CD4-positive, alpha-beta memory T cell (primary cell): ENCODE measurements around the gene MYNN. TPM values are rescaled to one million over a fixed set of nuclear protein-coding genes. Genes with fewer than 3 reads are reported as not detected.

ENCODE experiments used
- CTCF ChIA-PET: fragments of 350-600 bp; sonication (Branson Sonifier 250); formaldehyde crosslinking; loops from one replicate; lab custom pipeline; 2021; ENCODE audit warnings: inconsistent platforms; ENCODE audit not compliant: partially characterized antibody; lab: Charles Lee
- POLR2A ChIA-PET: fragments of 350-600 bp; sonication (Branson Sonifier 250); formaldehyde crosslinking; loops from one replicate; lab custom pipeline; 2021; ENCODE audit not compliant: partially characterized antibody; lab: Charles Lee
- DNase-seq, 5 donors: peaks; one replicate each; pipeline versions ENCODE4 v3.0.0 to v3.0.0-alpha.2; 2020 to 2022; ENCODE audit warnings: mixed read lengths in 1 of 5
- H3K27ac ChIP-seq: one replicate; pipeline ENCODE4 v1.7.0; 2013; ENCODE audit warnings: low read depth, low read length
- H3K27me3 ChIP-seq: 2 replicates; pipeline ENCODE4 v1.7.0; 2013; ENCODE audit warnings: mild to moderate bottlenecking, low read length, moderate library complexity; ENCODE audit not compliant: insufficient read depth
- H3K36me3 ChIP-seq: 2 replicates; pipeline ENCODE4 v1.7.0; 2013; ENCODE audit warnings: mild to moderate bottlenecking, low read length, moderate library complexity; ENCODE audit not compliant: insufficient read depth
- H3K4me1 ChIP-seq: 2 replicates; pipeline ENCODE4 v1.7.0; 2013; ENCODE audit warnings: mild to moderate bottlenecking, low read length, moderate library complexity; ENCODE audit not compliant: insufficient read depth
- H3K4me3 ChIP-seq, 2 donors: one replicate each; pipeline ENCODE4 v1.7.0; 2013; ENCODE audit warnings: low read length in 2 of 2, mild to moderate bottlenecking in 1 of 2
- H3K9me3 ChIP-seq, 2 donors: one replicate each; pipeline ENCODE4 v1.7.0; 2013; ENCODE audit warnings: low read length in 2 of 2, control low read depth in 1 of 2; ENCODE audit not compliant: control insufficient read depth in 1 of 2
- H3K27ac Mint-ChIP-seq, 7 donors: one replicate each; pipeline ENCODE4 v1.8.0; 2020 to 2021; ENCODE audit warnings: mixed read lengths in 7 of 7, mild to moderate bottlenecking in 6 of 7, inconsistent platforms in 3 of 7, moderate library complexity in 3 of 7
- H3K27me3 Mint-ChIP-seq, 2 donors: one replicate each; pipeline ENCODE4 v1.8.0; 2020 to 2021; ENCODE audit warnings: mixed read lengths in 2 of 2
- H3K36me3 Mint-ChIP-seq, 2 donors: one replicate each; pipeline ENCODE4 v1.8.0; 2020 to 2021; ENCODE audit warnings: mixed read lengths in 2 of 2, inconsistent platforms in 1 of 2, mild to moderate bottlenecking in 1 of 2
- H3K4me1 Mint-ChIP-seq, 4 donors: one replicate each; pipeline ENCODE4 v1.8.0; 2020 to 2021; ENCODE audit warnings: mixed read lengths in 4 of 4, mild to moderate bottlenecking in 1 of 4
- H3K4me3 Mint-ChIP-seq, 8 donors: one replicate each; pipeline ENCODE4 v1.8.0; 2020 to 2021; ENCODE audit warnings: mixed read lengths in 8 of 8, mild to moderate bottlenecking in 7 of 8, moderate library complexity in 6 of 8, inconsistent platforms in 3 of 8
- H3K9me3 Mint-ChIP-seq, 8 donors: one replicate each; pipeline ENCODE4 v1.8.0; 2020 to 2021; ENCODE audit warnings: mixed read lengths in 8 of 8, mild to moderate bottlenecking in 5 of 8, inconsistent platforms in 3 of 8, moderate library complexity in 1 of 8
- intact Hi-C: fragments of 100-400 bp; cut with micrococcal nuclease; formaldehyde crosslinking; loops from one replicate; pipeline ENCODE4 v1.15.1; 2023
- polyA plus RNA-seq, 2 donors: library from polyadenylated mRNA; unstranded; fragments of 300-500 nt; fragmentation: Illumina TruSeq; gene quantifications; one replicate each; pipeline ENCODE4 v1.2.3, GENCODE V29; 2021
- total RNA-seq, 2 experiments: library from RNA; stranded (reverse); gene quantifications; one replicate each; pipeline ENCODE4 v1.2.3, GENCODE V29; 2021

The MYNN gene
- total and polyA plus RNA-seq, 4 experiments from 2014 or later, result 11.6 to 23.0 (median 18.5) TPM

DNA sequence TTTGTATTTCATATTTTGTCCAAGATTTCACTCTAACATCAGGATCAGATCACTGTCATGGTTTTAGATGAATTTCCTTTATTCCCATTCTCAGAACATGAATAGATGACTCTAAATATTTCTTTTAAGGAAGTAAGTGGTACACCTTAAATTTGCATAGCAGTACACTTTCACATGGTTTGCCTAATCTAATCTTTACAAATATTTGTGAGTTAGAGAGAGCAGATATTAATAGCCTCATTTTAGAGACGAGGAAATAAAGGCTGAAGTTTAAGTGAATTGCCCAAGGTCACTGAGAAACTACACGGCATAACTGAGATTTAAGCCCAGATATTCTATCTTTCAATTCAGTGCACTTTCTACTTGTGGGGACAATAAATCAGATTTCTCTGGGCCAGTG, 22.5 kb upstream of the MYNN start:
- intact Hi-C loops, result no loop called here
- Histone ChIP-seq H3K36me3 (no peaks in the 10 kb centered on the region), H3K27ac (no peak overlapping the region), H3K4me3 (no peak overlapping the region), H3K27me3 (no peaks in the 10 kb centered on the region), H3K4me1 (no peaks in the 10 kb centered on the region), H3K9me3 (no peaks in the 10 kb centered on the region)
- Mint-ChIP-seq H3K27me3 (peaks cover 29 to 32% of the 10 kb centered on the region in 2 donors), H3K4me3 (no peak overlapping the region), H3K9me3 (no peaks in the 10 kb centered on the region), H3K4me1 (peaks cover 0 to 4% (median 0%) of the 10 kb centered on the region in 4 donors), H3K27ac (no peak overlapping the region), H3K36me3 (no peaks in the 10 kb centered on the region)
- DNase-seq, result no peak
- POLR2A ChIA-PET, result no interaction called here
- CTCF ChIA-PET, result no interaction called here

DNA sequence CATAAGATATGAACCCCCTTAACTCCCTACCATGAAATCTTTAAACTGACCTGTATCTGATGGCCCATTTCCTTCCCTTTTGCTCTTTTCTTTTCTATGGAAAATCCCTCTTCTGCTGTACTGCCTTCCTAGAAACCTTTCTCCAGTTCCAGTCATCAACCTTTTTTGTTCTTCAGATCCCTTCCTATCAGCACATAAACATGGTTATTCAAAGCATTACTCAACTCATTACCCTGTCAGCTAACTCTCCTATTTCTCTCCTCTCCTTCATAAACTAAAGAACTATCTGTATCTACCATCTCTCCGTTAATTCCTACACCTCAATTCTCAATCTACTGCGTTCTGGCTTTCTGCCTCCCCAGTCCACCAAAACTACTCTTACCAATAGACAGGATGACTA, 21.3 kb upstream of the MYNN start:
- intact Hi-C loops, result no loop called here

DNA sequence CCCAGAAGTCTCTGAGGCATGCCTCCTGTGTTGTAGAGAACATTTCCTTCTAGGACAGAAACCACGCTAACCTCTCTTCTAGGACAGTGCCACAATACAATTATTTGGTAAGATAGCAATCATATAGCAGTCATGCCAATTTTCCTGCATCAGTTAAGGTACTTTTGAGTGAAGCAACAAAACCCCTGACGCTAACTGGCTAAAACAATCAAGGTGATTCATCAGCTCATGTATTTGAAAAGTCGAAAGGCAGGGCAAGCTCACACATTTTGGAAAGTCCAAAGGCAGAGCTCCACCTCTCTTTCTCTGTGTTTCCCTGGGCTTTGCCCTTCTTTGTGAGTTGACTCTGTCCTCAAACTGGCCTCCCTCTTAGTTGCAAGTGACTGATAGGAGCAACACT, 18.5 kb upstream of the MYNN start:
- Mint-ChIP-seq H3K36me3 (no peaks in the 10 kb centered on the region), H3K9me3 (no peaks in the 10 kb centered on the region), H3K4me3 (no peak overlapping the region), H3K27me3 (peaks cover 6% of the 10 kb centered on the region in 2 donors), H3K27ac (no peak overlapping the region), H3K4me1 (peaks cover 9 to 14% (median 10%) of the 10 kb centered on the region in 4 donors)
- H3K27ac ChIP-seq, result no peak overlapping the region
- no peaks in the 10 kb centered on the region for H3K27me3 ChIP-seq
- CTCF ChIA-PET, result no interaction called here
- no peaks in the 10 kb centered on the region for H3K9me3 ChIP-seq
- no peak overlapping the region for H3K4me3 ChIP-seq
- H3K4me1 ChIP-seq, result peaks cover 15% of the 10 kb centered on the region
- intact Hi-C loops, result no loop called here
- POLR2A ChIA-PET, result interaction anchor here (0.9 kb wide), 1 partner anchor 10 kb away, joined by 4 read pairs; the partner anchor contains the start of gene TERC
- H3K36me3 ChIP-seq, result no peaks in the 10 kb centered on the region
- no peak for DNase-seq

More for the DNA sequence above, 21.3 kb upstream of the MYNN start:
- Histone ChIP-seq H3K9me3 (no peaks in the 10 kb centered on the region), H3K27ac (no peak overlapping the region), H3K36me3 (no peaks in the 10 kb centered on the region), H3K4me3 (no peak overlapping the region), H3K27me3 (no peaks in the 10 kb centered on the region), H3K4me1 (no peaks in the 10 kb centered on the region)
- H3K4me1 Mint-ChIP-seq, result peaks cover 0 to 4% (median 0%) of the 10 kb centered on the region in 4 donors
- POLR2A ChIA-PET, result no interaction called here
- H3K9me3 Mint-ChIP-seq, result no peaks in the 10 kb centered on the region
- H3K4me3 Mint-ChIP-seq, result no peak overlapping the region
- CTCF ChIA-PET, result no interaction called here
- peaks cover 23% of the 10 kb centered on the region in 2 donors for H3K27me3 Mint-ChIP-seq
- no peak for DNase-seq
- H3K27ac Mint-ChIP-seq, result no peak overlapping the region
- H3K36me3 Mint-ChIP-seq, result no peaks in the 10 kb centered on the region

DNA sequence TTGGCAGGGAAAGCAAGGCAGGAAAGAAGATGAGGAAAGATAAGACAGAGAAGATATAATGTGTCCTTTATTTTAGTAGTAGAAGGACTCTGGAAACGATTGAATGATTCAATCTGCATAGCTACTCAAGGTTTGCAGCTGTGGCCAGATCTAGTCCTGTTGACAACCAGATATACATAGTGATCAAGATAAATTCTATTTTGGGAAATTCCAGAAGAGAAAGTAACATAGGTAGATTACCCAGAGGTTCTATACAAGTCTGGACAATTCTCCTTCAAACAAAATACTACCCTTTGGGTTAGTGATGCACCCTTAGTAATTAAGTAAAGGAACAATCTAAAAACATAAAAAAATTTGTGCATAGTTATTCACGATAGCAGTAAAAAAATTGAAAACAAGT, 17.7 kb upstream of the MYNN start:
- intact Hi-C loops, result no loop called here
- no peaks in the 10 kb centered on the region for H3K36me3 ChIP-seq
- no peaks in the 10 kb centered on the region for H3K9me3 ChIP-seq
- H3K4me1 ChIP-seq, result peaks cover 20% of the 10 kb centered on the region
- Mint-ChIP-seq H3K4me1 (peaks cover 10 to 17% (median 11%) of the 10 kb centered on the region in 4 donors), H3K27me3 (peaks cover 6% of the 10 kb centered on the region in 2 donors), H3K36me3 (no peaks in the 10 kb centered on the region), H3K4me3 (no peak overlapping the region), H3K9me3 (no peaks in the 10 kb centered on the region), H3K27ac (no peak overlapping the region)
- no peak overlapping the region for H3K4me3 ChIP-seq
- DNase-seq, result no peak
- H3K27me3 ChIP-seq, result no peaks in the 10 kb centered on the region
- no peak overlapping the region for H3K27ac ChIP-seq
- POLR2A ChIA-PET, result no interaction called here
- CTCF ChIA-PET, result no interaction called here

DNA sequence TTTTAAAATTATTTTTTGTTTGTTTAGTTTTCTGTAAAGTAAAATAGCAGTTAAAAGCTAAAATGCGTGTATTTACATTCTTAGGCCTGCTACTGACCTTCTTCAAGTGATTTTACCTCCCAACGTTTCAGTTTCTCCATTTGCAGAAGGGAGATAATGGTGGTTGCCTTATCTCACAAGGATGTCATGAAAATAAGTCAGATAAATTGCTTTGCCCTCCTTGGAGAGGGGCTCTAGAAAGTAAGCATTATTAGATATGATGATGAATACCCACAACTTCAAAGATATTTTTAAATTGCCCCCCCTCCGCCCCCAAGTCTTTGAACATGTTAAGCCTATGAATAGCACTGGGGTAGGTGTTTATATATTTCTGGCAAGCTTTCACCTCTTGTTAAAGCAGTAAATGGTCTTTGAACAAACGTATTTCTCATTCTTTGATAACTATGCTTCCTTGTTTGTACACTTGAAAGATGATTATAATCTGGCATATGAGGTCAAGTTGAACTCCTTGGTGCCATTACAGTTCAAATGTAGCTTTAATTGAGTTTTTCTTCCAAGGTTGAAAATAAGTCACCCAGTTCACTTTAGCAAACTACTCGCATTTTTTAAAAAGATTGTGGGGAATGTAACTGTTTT, 14.7 kb upstream of the MYNN start:
- H3K27ac ChIP-seq, result no peak overlapping the region
- Mint-ChIP-seq H3K4me3 (no peak overlapping the region), H3K27me3 (peaks cover 0 to 1% of the 10 kb centered on the region in 2 donors), H3K36me3 (peaks cover 0 to 1% of the 10 kb centered on the region in 2 donors), H3K9me3 (peaks cover 0 to 1% (median 0%) of the 10 kb centered on the region in 8 donors), H3K4me1 (peaks cover 12 to 24% (median 18%) of the 10 kb centered on the region in 4 donors), H3K27ac (peak overlapping the region in 2 of 7 donors; percentile 19 to 31)
- intact Hi-C loops, result no loop called here
- H3K4me1 ChIP-seq, result peaks cover 27% of the 10 kb centered on the region
- DNase-seq, result no peak
- H3K4me3 ChIP-seq, result no peak overlapping the region
- no peaks in the 10 kb centered on the region for H3K36me3 ChIP-seq
- H3K9me3 ChIP-seq, result no peaks in the 10 kb centered on the region
- no peaks in the 10 kb centered on the region for H3K27me3 ChIP-seq
- CTCF ChIA-PET, result no interaction called here
- POLR2A ChIA-PET, result interaction anchor here (1.5 kb wide), 1 partner anchor 208 kb away, joined by 7 read pairs; the partner anchor contains the start of gene SEC62

DNA sequence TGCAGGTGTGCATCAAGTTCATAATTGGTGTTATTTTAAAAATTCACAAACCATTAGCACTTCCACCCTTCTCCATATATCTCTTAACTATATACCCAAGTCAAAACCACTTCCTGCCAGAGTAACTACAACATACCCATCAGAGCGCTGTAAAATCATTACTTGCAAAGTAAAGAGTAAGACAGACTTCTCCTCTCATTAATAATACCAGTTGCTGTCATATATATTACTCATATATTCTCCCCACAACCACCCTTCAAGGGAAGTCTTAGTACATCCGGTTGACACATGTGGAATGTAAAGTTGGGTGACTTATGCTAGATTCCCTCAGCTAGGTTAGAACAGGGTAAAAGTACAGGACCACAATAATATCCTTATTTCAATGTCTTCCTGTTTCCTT, 13.9 kb upstream of the MYNN start:
- Histone ChIP-seq H3K9me3 (no peaks in the 10 kb centered on the region), H3K27me3 (no peaks in the 10 kb centered on the region), H3K36me3 (no peaks in the 10 kb centered on the region), H3K4me3 (no peak overlapping the region), H3K4me1 (peaks cover 33% of the 10 kb centered on the region), H3K27ac (no peak overlapping the region)
- DNase-seq, result peak in 3 of 5 donors; percentile 29 to 39 (median 32)
- intact Hi-C loops, result no loop called here
- POLR2A ChIA-PET, result interaction anchor here (0.6 to 1.5 kb wide), 3 partner anchors 10 to 207 kb away, joined by 3 to 7 read pairs (median 6); partner anchors contain the start of genes ACTRT3 and SEC62
- Mint-ChIP-seq H3K9me3 (peaks cover 0 to 4% (median 0%) of the 10 kb centered on the region in 8 donors), H3K27me3 (no peaks in the 10 kb centered on the region), H3K36me3 (peaks cover 0 to 3% of the 10 kb centered on the region in 2 donors), H3K27ac (peak overlapping the region in 6 of 7 donors; percentile 1 to 57 (median 19)), H3K4me3 (peak overlapping the region in 6 of 8 donors; percentile 0 to 53 (median 24)), H3K4me1 (peaks cover 15 to 31% (median 24%) of the 10 kb centered on the region in 4 donors)
- CTCF ChIA-PET, result no interaction called here

DNA sequence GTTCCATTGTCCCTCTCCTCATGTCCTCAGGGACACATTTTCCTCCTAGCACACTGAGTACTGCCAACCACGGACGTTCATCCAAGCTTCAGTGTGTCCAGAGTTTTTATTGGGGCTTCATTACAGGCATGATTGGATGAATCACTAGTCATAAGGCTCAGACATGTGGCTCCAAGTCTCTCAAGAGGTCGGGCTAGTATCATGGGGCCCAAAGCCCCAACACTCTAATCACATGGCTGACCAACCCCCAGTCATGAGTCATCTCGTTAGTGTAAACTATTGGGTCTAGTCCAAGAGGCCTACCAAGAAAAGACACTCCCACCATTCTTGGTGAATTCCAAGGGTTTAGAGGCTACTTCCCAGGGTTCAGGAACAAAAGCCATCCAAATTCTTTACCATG, 12.7 kb upstream of the MYNN start:
- H3K4me1 Mint-ChIP-seq, result peaks cover 18 to 39% (median 30%) of the 10 kb centered on the region in 4 donors
- POLR2A ChIA-PET, result interaction anchor here (4.9 kb wide), 1 partner anchor 13 kb away, joined by 120 read pairs; the partner anchor contains the start of gene MYNN
- peaks cover 0 to 7% of the 10 kb centered on the region in 2 donors for H3K36me3 Mint-ChIP-seq
- intact Hi-C loops, result loop anchor here (10.0 kb wide), 2 partner anchors 354 to 1704 kb away; partner anchors contain the start of gene TNIK
- peaks cover 0 to 5% (median 0%) of the 10 kb centered on the region in 8 donors for H3K9me3 Mint-ChIP-seq
- Histone ChIP-seq H3K36me3 (no peaks in the 10 kb centered on the region), H3K9me3 (no peaks in the 10 kb centered on the region), H3K27me3 (no peaks in the 10 kb centered on the region), H3K27ac (no peak overlapping the region), H3K4me3 (no peak overlapping the region), H3K4me1 (peaks cover 37% of the 10 kb centered on the region)
- DNase-seq, result no peak
- no peak overlapping the region for H3K4me3 Mint-ChIP-seq
- no peaks in the 10 kb centered on the region for H3K27me3 Mint-ChIP-seq
- no peak overlapping the region for H3K27ac Mint-ChIP-seq
- CTCF ChIA-PET, result interaction anchor here (1.0 to 1.4 kb wide), 2 partner anchors 13 to 1051 kb away, joined by 3 read pairs; partner anchors contain the start of gene MYNN
